ENCODE data around the gene PTGDR. TPM values are rescaled to one million over a fixed set of nuclear protein-coding genes. Genes with fewer than 3 reads are reported as not detected.

The PTGDR gene
- total and polyA plus RNA-seq, 10 of the 15 experiments (the other 5 are each of a cell fraction or from before 2014, with no cell fraction given): not detected

DNA sequence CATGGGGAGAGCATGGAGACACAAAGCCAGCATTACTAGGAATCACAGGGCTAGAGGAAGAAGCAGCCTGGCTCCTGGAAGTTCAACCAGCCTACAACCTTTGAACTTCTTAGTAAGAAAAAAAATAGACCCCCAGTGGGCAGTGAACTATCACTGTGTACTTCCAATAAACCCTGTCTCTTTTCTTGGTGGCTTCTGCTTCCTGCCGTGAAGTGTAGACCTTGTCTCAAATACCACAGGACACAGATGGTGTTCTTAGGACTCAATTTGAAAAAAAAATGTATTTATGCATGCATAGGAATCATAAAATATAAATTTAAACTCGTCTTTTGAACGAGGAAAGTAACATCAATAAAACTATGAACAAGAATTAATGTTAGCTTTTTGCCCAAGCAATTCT is 43.0 kb downstream of the PTGDR start (continued):
- TF ChIP-seq, protein P1, sequence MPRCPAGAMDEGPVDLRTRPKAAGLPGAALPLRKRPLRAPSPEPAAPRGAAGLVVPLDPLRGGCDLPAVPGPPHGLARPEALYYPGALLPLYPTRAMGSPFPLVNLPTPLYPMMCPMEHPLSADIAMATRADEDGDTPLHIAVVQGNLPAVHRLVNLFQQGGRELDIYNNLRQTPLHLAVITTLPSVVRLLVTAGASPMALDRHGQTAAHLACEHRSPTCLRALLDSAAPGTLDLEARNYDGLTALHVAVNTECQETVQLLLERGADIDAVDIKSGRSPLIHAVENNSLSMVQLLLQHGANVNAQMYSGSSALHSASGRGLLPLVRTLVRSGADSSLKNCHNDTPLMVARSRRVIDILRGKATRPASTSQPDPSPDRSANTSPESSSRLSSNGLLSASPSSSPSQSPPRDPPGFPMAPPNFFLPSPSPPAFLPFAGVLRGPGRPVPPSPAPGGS (IDR thresholded peaks at IDR 0.05; ENCODE audit: borderline replicate concordance, insufficient read depth, low read depth, low read length, poor library complexity, severe bottlenecking): no peak
- no peak for TF ChIP-seq JUNB (IDR thresholded peaks at IDR 0.05)
- TF ChIP-seq NBN (IDR thresholded peaks at IDR 0.05): no peak
- TF ChIP-seq, protein P2, sequence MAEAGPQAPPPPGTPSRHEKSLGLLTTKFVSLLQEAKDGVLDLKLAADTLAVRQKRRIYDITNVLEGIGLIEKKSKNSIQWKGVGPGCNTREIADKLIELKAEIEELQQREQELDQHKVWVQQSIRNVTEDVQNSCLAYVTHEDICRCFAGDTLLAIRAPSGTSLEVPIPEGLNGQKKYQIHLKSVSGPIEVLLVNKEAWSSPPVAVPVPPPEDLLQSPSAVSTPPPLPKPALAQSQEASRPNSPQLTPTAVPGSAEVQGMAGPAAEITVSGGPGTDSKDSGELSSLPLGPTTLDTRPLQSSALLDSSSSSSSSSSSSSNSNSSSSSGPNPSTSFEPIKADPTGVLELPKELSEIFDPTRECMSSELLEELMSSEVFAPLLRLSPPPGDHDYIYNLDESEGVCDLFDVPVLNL (IDR thresholded peaks at IDR 0.05; ENCODE audit: low read depth, low read length): no peak

DNA sequence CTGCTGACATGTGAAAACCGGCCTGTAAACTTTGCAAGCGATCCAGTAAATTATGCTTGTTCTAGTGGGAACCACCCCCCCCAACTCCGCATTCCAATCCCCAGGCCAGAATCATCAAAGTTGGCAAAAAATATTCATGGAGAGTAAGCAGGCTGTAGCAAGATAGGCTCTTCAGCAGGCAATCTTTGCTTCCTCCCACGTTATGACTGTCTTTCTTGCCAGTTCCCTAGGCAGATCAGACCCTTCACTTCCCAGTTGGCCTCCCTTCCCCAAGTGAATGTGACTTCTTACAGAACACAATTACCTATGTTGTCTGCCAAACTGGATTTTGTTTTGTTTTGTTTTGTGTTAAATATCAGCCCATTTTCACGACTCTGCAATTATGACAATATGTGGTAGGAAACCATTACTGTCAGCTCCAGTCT is 45.4 kb downstream of the PTGDR start:
- in situ Hi-C loops (cut with MboI) (no loop called here), intact Hi-C loops (cut with micrococcal nuclease; ENCODE audit: unreplicated experiment) (no loop called here)
- Histone ChIP-seq H3K27me3 (replicated peaks in 1 of 2; ENCODE audit: control insufficient read depth in 2 of 2, insufficient read depth in 2 of 2, low read length in 1 of 2) (peaks cover 13 to 25% of the 10 kb centered on the region in 2 experiments), H3K9ac (ENCODE audit: control insufficient read depth, insufficient read depth, low read length) (no peak overlapping the region), H3K36me3 (ENCODE audit: control insufficient read depth in 2 of 2, insufficient read depth in 2 of 2, low read length in 1 of 2) (no peaks in the 10 kb centered on the region), H3K27ac (ENCODE audit: control insufficient read depth, insufficient read depth) (no peak overlapping the region), H2AFZ (ENCODE audit: control insufficient read depth, low read depth, low read length) (no peak overlapping the region), H4K20me1 (ENCODE audit: control insufficient read depth, insufficient read depth) (no peaks in the 10 kb centered on the region), H3K4me3 (no peak overlapping the region), H3K9me3 (replicated peaks; ENCODE audit: control insufficient read depth, insufficient read depth, low read length) (peaks cover 7% of the 10 kb centered on the region; the same call in 2 of the 3 replicates), H3K4me2 (ENCODE audit: control insufficient read depth, insufficient read depth) (no peak overlapping the region), H3K79me2 (ENCODE audit: control insufficient read depth, insufficient read depth, low read length) (no peaks in the 10 kb centered on the region), H3K4me1 (ENCODE audit: control insufficient read depth, insufficient read depth, low read length) (peaks cover 27% of the 10 kb centered on the region)
- DNase-seq (ENCODE audit: low read depth, low spot score) (no peak), ATAC-seq (no peak), FAIRE-seq (no peak)
- POLR2A ChIA-PET: no interaction called here
- RAD21 ChIA-PET (ENCODE audit: unreplicated experiment): no interaction called here
- WGBS (ENCODE audit: insufficient coverage, insufficient replicate concordance, low lambda C conversion rate, missing lambda C conversion rate): 88% methylated on average over 5 of the region's 5 CpGs
- SMC1A ChIA-PET (ENCODE audit: uncharacterized antibody, unreplicated experiment): interaction anchor here (1.1 kb wide), 1 partner anchor 130 kb away, joined by 3 read pairs; no protein-coding TSS in a partner anchor
- CTCF ChIA-PET: no interaction called here
- TF ChIP-seq TBL1XR1 (IDR thresholded peaks at IDR 0.05; ENCODE audit: low read depth, low read length) (no peak), CREM (IDR thresholded peaks at IDR 0.05; ENCODE audit: low read depth) (no peak), SUPT20H (IDR thresholded peaks at IDR 0.05; ENCODE audit: borderline replicate concordance, control insufficient read depth, low read depth, low read length) (no peak), ZNF622 (IDR thresholded peaks at IDR 0.05) (no peak), SMAD1 (IDR thresholded peaks at IDR 0.05; ENCODE audit: low read depth, partially characterized antibody) (no peak), RB1 (IDR thresholded peaks at IDR 0.05; ENCODE audit: borderline replicate concordance) (no peak), FOS (IDR thresholded peaks at IDR 0.05; ENCODE audit: borderline replicate concordance, extremely low read depth, insufficient read length) (no peak)
- no TSS peak for BruUV-seq (replicated peaks)
